ENCODE measurements around the gene LRP1B.

The LRP1B gene

GRCh38 chr2:140990416-140990815 lies 1140.4 kb downstream of the LRP1B start:
- no peaks in the 10 kb centered on the region for H3K4me1 Mint-ChIP-seq

GRCh38 chr2:140988597-140988996 lies 1142.2 kb downstream of the LRP1B start:
- no peaks in the 10 kb centered on the region for H3K36me3 Mint-ChIP-seq (ENCODE audit: low read depth)
- H3K27ac Mint-ChIP-seq: peak overlapping the region in 1 of 3 experiments; percentile 4
- H3K4me3 Mint-ChIP-seq: no peak overlapping the region
- no peaks in the 10 kb centered on the region for H3K9me3 Mint-ChIP-seq
- TF ChIP-seq CTCF (IDR thresholded peaks at IDR 0.05; ENCODE audit: unreplicated experiment in 3 of 3): no peak
- H3K27me3 Mint-ChIP-seq (ENCODE audit: low read depth): no peaks in the 10 kb centered on the region
- H3K4me1 Mint-ChIP-seq: no peaks in the 10 kb centered on the region

More at GRCh38 chr2:140990416-140990815, 1140.4 kb downstream of the LRP1B start:
- Mint-ChIP-seq H3K9me3 (no peaks in the 10 kb centered on the region), H3K4me3 (no peak overlapping the region), H3K27ac (no peak overlapping the region), H3K36me3 (ENCODE audit: low read depth) (no peaks in the 10 kb centered on the region), H3K27me3 (ENCODE audit: low read depth) (no peaks in the 10 kb centered on the region)
- no peak for TF ChIP-seq CTCF (IDR thresholded peaks at IDR 0.05; ENCODE audit: unreplicated experiment in 3 of 3)

- Mint-ChIP-seq H3K27me3 (ENCODE audit: low read depth) (no peaks in the 10 kb centered on the region), H3K4me1 (no peaks in the 10 kb centered on the region), H3K4me3 (no peak overlapping the region), H3K27ac (no peak overlapping the region), H3K36me3 (ENCODE audit: low read depth) (no peaks in the 10 kb centered on the region), H3K9me3 (no peaks in the 10 kb centered on the region)
- no peak for TF ChIP-seq CTCF (IDR thresholded peaks at IDR 0.05; ENCODE audit: unreplicated experiment in 3 of 3)
Measured at GRCh38 chr2:140986456-140986855, 1144.4 kb downstream of the LRP1B start.

GRCh38 chr2:140975237-140975636 lies 1155.6 kb downstream of the LRP1B start:
- Mint-ChIP-seq H3K27ac (no peak overlapping the region), H3K27me3 (ENCODE audit: low read depth) (no peaks in the 10 kb centered on the region), H3K9me3 (no peaks in the 10 kb centered on the region), H3K36me3 (ENCODE audit: low read depth) (no peaks in the 10 kb centered on the region), H3K4me1 (no peaks in the 10 kb centered on the region), H3K4me3 (no peak overlapping the region)
- no peak for TF ChIP-seq CTCF (IDR thresholded peaks at IDR 0.05; ENCODE audit: unreplicated experiment in 3 of 3)

GRCh38 chr2:140972724-140973123 lies 1158.1 kb downstream of the LRP1B start:
- no peak overlapping the region for H3K4me3 Mint-ChIP-seq

More at GRCh38 chr2:140972724-140973123, 1158.1 kb downstream of the LRP1B start:
- no peak for TF ChIP-seq CTCF (IDR thresholded peaks at IDR 0.05; ENCODE audit: unreplicated experiment in 3 of 3)
- Mint-ChIP-seq H3K36me3 (ENCODE audit: low read depth) (no peaks in the 10 kb centered on the region), H3K27me3 (ENCODE audit: low read depth) (no peaks in the 10 kb centered on the region), H3K4me1 (no peaks in the 10 kb centered on the region), H3K9me3 (no peaks in the 10 kb centered on the region), H3K27ac (no peak overlapping the region)

All from nephron (organoid).